ENCODE data around the gene ZNF639. TPM values are rescaled to one million over a fixed set of nuclear protein-coding genes. Genes with fewer than 3 reads are reported as not detected.

Gene ZNF639
- total and polyA plus RNA-seq, 9 of the 15 experiments (the other 6 are each of a cell fraction or from before 2014, with no cell fraction given), result 17.6 to 88.1 (median 53.7) TPM

DNA sequence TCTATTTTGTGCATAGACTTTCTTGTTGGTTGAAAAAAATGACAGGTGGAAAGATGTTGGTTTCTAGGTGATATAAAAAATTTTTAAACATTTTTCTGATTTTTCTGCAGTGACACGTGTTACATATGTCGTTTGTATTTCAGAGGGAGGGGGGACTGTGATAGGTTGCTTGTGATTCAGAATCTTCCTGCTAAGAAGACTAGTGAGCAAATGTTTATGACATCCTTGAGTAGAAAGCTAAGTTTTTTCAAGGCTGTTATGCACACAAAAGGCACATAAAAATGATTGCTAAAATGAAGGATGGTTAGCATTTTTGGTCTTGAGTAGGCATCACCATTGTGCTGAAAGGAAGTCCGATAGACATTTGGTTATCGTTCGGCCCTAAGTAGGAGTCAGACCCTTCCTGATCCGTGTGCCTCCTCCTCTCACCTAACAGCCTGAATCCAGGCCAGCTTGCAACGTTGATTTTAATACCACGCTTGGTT is 1.5 kb downstream of the ZNF639 start (continued):
- TF ChIP-seq, protein P1, sequence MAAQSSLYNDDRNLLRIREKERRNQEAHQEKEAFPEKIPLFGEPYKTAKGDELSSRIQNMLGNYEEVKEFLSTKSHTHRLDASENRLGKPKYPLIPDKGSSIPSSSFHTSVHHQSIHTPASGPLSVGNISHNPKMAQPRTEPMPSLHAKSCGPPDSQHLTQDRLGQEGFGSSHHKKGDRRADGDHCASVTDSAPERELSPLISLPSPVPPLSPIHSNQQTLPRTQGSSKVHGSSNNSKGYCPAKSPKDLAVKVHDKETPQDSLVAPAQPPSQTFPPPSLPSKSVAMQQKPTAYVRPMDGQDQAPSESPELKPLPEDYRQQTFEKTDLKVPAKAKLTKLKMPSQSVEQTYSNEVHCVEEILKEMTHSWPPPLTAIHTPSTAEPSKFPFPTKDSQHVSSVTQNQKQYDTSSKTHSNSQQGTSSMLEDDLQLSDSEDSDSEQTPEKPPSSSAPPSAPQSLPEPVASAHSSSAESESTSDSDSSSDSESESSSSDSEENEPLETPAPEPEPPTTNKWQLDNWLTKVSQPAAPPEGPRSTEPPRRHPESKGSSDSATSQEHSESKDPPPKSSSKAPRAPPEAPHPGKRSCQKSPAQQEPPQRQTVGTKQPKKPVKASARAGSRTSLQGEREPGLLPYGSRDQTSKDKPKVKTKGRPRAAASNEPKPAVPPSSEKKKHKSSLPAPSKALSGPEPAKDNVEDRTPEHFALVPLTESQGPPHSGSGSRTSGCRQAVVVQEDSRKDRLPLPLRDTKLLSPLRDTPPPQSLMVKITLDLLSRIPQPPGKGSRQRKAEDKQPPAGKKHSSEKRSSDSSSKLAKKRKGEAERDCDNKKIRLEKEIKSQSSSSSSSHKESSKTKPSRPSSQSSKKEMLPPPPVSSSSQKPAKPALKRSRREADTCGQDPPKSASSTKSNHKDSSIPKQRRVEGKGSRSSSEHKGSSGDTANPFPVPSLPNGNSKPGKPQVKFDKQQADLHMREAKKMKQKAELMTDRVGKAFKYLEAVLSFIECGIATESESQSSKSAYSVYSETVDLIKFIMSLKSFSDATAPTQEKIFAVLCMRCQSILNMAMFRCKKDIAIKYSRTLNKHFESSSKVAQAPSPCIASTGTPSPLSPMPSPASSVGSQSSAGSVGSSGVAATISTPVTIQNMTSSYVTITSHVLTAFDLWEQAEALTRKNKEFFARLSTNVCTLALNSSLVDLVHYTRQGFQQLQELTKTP (IDR thresholded peaks at IDR 0.05; ENCODE audit: low read depth in 1 of 2, partially characterized antibody in 2 of 2), result no peak
- TF ChIP-seq ETV1 (tag; conservative IDR thresholded peaks at IDR 0.05; ENCODE audit: low read depth) (peak; percentile 49; the same call in 1 of the 2 replicates), CC2D1A (IDR thresholded peaks at IDR 0.05) (no peak), HDAC1 (IDR thresholded peaks at IDR 0.05) (0 out of 4 replicates have a peak, but pooled peaks of 1 of the 2 experiments have one; percentile 14)
- TF ChIP-seq, protein P2, sequence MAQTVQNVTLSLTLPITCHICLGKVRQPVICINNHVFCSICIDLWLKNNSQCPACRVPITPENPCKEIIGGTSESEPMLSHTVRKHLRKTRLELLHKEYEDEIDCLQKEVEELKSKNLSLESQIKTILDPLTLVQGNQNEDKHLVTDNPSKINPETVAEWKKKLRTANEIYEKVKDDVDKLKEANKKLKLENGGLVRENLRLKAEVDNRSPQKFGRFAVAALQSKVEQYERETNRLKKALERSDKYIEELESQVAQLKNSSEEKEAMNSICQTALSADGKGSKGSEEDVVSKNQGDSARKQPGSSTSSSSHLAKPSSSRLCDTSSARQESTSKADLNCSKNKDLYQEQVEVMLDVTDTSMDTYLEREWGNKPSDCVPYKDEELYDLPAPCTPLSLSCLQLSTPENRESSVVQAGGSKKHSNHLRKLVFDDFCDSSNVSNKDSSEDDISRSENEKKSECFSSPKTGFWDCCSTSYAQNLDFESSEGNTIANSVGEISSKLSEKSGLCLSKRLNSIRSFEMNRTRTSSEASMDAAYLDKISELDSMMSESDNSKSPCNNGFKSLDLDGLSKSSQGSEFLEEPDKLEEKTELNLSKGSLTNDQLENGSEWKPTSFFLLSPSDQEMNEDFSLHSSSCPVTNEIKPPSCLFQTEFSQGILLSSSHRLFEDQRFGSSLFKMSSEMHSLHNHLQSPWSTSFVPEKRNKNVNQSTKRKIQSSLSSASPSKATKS (CRISPR knock-in tag; IDR thresholded peaks at IDR 0.05), result no peak

All from K562 (cell line).